Astrocyte of the hippocampus (primary cell): Measurements from ENCODE around the gene SSBP4.
A peak's percentile ranks its signal among the peaks of the same experiment; 100 is the strongest.

Source experiments
- DNase-seq: peaks from one replicate; pipeline ENCODE4 v3.0.0; 2011; ENCODE audit warnings: low read depth, low spot score

Gene SSBP4

DNA sequence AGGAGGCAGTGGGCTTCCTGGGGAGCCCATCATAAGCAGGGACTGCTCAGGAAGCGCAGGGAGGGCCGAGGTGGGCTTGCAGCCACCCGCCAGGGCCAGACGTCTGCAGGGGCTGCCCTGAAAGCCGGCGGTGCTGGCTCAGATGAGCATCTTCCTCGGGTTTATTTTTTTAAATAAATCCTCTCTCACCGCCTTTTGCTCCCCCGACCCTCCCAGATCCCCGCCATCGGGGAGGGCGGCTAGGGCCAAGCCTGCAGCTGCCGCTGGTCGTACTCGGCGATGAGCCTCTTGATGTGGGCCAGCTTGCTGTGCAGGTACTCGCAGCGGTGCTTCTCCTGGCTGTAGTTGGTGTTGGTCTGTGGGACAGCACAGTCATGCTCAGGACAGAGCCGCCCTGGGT lies 25.3 kb downstream of the SSBP4 start:
- no peak for DNase-seq

DNA sequence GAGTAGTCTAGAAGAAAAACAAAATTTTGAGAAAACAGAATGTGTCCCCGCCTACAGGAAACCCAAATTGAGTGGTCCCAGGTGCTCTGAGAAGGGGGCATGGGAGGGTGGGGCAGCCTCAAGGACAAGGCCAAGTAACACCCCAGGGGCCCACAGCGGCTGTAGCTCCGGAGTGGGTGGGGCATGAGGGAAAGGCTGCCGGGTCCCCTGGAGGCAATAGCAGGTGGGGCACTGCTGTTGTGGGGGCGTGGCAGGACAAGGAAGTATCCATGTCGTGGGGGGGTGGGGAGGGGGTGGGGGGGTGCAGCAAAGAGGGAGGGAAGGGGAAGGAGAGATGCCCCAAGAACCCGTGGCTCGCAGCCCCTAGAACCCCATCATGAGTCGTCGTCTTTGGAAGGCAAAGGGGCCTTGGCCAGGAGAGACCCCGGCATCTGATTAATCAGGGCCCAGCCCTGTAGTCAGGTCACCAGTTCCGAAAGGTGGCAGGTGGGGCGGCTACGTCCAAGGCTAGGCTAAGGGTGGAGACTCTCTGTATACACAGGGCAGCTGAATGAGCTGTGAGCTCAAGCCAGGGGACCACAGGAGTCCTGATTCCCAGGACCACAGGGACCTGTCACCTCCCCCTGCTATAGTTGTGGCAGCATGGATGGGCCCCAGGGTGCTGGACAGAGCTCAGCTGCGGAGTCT lies 26.2 kb downstream of the SSBP4 start:
- DNase-seq = no peak

DNA sequence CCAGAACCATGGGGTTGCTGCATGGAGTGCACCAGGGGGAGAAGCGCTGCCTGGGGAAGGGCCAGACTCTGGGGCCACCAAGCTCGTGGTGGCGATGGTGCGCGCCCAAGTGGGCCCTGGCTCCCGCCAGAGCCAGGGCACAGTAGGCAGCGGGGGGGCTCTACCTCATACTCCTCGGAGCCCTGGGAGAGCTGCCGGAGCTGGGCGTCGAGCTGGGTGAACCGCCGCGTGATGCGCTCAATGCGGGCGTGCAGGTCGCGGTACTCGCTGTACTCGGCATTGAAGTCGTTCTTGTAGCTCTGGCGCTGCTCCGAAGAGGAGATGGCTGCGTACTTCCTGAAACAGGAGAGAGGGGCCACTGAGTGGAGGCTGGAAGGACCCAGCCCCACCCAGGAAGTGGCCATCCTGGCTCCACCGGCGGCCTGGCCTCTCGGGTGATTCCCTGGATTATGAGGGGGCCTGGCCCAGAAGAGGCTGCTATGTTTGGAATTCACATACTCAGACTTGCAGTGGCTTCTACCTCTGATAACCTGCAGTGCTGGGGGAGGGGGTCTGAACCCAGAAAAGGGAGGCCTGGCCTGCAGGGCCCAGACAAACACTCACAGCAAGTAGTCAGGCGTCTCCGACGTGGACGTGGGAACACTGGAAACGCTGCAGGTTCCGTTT lies 27.1 kb downstream of the SSBP4 start:
- no peak for DNase-seq

DNA sequence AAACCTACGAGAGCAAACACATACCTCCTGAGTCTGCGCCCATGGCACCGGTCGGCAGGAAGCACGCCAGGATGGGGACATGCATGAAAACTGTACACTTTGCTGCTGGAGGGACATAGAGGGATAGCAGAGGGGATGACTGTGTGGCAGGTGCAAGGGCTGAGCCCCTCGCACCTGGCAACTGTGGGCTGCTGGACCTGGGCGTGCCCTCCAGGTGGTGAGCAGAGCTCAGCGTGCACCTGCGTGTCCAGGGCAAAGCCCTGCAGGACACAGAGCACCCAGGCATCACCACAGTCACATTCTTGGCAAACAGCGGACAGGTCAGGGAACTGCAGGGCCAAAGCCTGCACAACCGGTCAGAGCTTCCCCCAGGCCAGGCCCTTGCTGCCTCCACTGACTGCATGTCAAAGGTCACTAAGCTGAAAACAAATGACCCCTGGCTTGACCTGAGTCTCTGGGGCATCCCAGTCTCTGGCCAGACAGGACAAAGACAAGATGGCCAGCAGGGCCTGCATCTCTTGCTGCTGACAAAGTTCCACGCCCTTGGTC lies 27.7 kb downstream of the SSBP4 start:
- DNase-seq = no peak

DNA sequence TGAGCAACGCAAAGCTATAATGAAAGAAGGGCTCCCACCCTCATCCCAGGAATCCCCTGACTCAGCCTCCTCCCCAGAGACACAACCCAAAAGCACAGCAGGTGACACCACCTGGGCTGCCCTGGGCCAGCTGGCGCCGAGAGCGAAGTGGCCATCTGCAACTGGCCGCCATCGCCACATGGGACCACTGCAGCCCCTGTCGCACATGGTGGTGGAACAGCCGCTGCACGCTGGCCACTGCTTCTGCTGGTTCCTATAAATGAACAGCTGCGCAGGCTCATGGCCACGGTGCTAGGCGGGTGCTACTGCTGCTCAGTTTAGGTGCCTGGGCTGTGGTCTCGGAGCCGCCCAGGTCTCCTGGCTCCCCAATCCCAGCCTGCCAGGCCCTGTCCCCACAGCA lies 30.4 kb downstream of the SSBP4 start:
- no peak for DNase-seq

DNA sequence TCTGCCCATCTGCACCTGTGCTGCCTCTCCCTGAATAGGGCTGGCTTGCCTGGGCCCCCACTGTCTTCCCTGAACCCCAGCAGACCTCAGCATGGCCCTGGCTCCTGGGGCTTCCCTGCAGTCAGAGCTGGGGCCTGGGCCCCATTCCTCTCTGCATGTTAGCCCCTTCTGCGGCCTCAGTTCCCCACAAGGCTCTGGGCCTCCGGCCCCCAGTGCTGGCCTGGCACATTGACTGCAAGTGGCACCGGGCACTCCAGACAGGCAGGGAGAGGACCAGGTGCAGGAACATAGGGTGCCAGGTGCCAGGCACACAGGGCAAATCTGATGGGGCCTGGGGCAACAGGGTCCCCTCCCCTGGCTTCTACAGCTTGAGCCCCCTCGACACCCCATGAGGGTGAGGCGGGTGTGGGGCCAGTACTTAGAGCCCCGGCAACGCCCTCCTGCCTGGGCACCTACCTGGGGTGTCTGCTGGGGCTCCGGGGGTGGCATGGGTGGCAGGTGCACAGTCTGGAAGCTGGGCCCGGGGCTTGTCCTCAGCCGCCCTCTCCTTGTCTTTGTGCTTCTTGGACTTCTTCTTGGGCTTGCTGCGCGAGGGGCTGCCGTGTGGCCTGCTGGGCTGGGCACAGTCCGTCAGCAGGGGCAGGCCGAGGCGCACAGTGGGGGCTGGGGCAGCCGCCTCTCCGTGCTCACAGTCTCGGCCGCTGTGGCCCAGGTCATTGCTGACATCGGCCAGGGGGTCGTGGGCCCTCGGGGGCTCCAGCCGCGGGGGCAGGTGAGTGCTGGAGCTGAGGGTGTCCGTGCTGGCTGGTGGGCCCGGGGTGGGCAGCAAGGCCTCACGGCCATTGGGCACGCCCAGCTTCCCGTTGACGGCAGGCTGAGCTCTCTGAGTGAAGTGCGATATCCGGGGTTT lies 31.1 kb downstream of the SSBP4 start:
- no peak for DNase-seq

DNA sequence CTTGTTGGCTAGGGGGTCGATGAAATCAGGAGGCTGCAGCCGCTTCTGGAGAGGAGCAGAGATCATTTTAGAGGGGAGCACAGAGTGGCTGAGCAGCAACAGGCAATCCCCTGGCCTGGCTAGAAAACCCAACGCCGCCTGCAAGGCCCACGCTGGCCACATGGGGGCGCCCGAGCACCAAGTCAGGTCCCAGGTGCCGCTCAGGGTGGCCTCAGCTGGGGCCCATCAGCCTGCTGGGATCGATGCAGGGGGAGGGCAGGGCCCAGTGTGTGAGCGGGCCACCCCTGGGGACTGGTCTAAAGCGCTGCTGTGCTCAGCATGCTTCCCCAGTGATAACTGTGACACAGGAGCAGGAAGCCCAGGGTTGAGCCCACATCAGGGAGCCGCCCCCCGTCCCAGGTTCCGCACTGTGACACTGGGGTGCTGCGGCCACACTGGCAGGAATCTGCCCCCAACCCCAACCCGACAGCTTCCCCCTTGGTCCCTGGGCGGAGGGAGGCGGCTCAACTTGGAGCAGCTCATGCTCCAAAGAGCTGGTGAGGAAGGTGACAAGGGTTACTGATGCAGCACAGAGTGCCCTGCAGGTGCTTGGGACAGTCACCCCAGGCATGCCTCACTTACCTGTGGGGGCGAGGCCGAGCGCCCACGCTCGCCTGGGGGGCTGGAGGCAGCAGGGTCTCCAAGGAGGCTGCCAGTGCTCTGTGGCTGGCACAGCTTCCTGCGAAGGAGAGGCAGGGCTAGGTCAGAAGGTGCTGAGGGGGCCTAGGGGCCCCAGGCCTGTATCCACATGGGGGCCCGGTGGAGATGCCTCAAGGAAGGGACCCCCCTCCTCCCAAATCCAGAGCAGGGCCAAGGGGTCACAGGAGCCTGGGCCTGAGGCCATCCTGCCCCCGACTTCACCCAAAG lies 32.0 kb downstream of the SSBP4 start:
- peak; percentile 88 for DNase-seq

DNA sequence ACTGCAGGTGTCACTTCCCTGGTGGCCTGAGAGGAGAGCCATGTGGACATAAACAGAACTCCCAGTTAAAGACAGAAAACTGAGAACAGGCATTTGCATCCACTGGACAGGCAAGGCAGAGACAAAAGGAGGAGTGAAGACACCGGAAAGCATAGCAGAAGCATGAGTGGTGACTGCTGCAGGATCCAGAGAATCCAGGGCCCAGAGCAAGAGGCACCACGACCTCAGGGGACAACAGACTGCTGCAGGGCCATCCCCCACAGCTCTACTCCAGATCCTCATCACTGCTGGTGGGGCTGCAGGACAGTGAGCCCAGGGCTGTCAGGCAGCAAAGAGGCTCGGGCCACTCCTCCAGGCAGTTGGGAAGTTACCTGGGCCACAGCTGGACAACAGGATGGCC lies 33.2 kb downstream of the SSBP4 start:
- no peak for DNase-seq

DNA sequence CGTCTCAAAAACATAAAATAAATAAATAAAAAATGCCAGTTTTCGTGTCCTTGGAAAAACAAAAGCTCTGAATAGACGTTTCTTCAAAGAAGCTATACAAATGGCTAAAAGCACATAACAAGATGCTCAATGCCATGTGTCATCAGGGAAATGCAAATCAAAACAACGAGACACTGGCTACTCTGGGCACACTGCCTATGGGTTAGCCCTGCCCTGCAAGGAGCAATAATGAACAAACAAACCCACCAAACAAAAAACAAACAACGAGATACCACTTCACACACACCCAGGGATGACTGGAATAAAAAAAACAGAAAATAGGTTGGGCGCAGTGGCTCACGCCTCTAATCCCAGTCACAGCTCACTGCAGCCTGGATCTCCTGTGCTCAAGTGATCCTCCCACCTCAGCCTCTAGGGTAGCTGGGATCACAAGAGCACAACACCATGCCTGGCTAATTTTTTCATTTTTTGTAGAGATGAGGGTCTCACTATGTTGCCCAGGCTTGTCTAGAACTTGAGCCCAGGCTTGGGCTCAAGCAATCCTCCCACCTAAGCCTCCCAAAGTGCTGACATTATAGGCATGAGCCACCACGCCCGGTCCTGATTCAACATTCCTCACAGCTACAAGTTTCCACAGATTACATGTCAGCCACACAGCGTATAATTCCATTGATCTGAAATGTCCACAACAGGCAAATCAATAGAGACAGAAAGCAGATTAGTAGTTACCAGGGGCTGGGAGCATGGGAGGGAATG lies 34.2 kb downstream of the SSBP4 start:
- peak; percentile 70 for DNase-seq

DNA sequence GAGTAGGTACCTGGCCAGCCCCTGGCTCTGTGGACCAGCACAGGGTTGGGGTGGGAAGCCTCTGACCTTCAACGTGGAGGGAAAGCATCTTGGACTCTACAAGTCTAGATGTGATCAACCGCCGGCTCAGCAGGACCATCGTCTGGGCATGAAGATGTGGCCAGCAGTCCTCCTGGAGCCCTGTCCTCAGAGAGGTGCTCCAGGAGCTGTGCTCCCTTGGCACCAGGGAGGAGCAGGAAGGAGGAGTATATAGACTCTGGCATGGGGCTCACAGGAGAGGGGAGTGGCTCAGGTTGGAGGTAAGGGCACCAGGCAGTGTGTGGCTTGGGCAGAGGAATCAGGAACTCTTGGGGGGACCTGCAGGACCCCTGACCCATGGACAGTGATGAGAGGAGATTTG lies 37.1 kb downstream of the SSBP4 start:
- no peak for DNase-seq

DNA sequence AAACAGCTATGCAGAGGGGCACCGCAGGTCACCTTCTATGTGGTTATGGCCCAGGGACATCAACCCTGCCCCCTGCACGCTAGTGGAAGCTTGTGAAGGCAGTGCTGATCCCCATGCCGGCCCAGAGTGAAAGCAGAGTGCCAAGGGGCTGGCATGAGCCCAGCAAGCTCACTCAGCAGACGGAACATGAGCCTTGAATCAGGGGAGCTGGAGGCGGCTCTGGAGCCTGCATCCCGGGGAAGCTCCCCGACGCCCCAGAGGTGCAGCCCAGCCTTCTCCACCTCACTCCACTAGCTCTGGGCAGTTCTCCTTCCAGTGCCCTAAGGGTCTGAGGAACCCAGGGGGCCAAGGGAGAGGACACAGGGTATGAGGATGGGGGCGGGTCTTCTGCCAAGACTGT lies 37.8 kb downstream of the SSBP4 start:
- peak; percentile 72 for DNase-seq

DNA sequence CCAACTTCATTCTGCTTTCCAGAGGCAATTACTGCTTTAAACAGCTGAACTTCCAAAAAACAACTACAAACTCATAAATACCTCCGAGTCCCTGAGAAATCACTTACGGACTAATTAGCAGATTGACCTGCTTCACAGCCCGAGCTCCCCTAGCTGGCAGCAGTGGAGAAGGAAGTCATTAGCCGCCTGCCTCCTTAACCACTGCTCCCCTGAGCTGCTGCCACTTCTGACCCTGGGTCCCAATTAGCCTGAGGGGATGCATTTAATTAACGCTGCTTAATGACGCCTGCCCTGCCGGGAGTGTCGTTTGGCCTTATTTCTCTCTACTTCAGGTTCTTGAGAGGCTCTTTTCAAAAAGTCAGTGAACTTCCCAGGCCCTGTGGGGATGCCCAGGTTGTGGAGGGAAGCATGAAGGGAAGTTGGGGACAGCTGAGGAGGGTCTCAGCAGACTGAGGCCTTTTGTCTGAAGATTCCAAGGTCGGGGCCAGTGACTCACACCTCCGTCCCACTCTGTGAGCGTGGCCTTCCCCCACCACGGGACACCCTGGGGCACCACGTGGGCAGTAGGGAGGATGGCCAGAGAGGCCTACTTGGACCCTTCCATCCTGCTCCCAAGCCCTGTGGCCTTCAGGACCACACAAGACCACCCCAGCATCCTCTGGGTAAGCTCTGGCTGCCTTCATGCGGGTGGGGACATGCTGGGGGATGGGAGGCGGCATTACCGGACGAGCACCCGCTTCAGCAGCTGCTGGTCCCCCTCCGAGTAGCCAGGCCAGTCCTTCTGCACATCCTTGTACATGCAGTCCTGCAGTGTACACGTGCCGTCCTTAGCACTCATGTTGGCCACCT lies 38.5 kb downstream of the SSBP4 start:
- peak; percentile 36 for DNase-seq

DNA sequence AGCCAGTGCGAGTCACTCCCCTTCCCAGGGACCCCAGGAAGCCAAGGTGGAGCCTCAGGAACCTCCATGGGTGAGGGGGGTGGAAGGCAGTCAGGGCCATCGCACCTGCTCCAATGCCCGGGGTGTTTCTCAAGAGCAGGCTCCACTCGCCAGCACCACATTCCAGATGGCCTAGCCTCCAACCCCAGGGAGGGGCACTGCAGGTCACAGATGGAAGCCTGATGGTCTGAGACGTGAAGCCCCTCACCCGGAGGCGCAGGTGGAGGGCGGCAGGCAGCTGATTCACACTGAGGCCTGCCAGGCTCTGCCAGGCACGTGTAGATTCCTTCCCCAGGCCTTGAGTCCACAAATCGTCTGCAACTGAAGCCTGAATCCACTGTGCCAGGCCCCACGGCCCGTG lies 41.7 kb downstream of the SSBP4 start:
- DNase-seq = no peak

DNA sequence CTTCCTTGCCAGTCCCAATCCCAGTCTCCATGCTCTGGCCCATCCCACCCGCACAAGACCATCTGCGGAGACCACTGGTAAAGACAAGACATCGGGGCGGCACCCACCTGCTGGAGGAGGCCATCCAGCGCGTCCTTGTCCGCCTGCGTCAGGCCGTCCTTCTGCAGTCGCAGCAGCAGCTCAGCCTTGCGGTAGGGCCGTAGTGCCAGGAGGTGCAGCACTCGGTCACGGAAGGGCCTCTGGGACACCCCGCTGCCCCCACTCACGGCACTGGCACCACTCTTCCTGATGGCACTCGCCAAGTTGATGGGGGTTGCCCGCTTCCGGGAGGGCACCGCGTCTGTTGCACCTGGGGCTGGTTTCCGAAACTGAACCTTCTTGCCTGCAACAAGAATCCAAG lies 42.3 kb downstream of the SSBP4 start:
- no peak for DNase-seq

DNA sequence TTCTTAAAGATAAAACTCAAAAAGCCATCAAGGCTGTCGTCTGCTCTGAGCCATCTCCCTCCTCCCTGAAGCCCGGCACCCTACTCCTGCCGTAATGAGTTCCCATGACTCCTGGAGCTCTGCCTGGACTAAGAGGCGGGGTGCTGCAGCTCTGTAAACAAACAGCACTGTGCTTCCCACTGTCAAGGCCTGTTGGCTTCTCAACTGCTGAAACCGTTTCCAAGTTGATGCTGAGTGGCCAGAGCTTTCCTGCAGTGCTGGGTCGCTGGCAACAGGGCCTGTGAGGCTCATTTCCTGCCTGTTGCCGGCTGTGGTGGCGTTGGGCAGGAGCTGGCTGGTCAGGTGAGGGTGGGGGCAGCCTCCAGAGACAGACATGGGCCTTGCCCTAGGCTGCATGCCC lies 45.4 kb downstream of the SSBP4 start:
- peak; percentile 91 for DNase-seq

DNA sequence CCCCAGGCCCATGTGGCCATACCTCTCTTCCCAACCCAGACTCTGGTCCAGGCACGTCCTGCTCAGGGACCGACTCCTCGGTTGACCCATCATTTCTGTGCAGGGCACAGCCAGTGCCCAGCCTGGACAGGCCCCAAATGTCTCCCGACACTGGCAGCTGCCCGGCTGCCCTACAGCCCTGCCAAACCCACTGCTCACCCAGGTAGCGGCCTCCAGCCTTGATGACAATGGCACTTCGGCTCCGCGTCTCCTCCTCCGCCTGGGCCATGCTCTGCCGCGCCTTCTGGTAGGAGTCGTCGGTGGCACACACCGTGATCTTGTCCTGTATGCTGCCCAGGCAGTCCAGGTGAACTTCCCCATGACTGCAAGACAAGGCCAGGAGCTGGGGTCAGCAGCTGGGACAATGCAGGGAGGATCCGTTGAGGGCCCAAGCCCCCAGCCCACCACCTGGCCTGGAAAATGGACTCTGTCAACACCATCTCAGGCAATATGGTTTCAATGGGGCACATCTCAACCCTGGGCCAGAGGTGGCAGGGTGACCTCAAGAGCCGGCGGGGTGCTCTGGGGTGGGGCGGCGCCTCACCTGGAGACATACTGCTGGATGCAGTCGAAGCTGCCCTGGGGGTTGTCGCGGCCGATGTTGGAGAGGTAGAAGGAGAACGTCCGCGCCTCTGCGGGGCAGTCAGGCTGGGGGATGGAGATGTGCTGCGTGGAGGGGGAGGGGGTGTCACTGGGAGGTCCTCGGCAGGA lies 46.2 kb downstream of the SSBP4 start:
- no peak for DNase-seq

DNA sequence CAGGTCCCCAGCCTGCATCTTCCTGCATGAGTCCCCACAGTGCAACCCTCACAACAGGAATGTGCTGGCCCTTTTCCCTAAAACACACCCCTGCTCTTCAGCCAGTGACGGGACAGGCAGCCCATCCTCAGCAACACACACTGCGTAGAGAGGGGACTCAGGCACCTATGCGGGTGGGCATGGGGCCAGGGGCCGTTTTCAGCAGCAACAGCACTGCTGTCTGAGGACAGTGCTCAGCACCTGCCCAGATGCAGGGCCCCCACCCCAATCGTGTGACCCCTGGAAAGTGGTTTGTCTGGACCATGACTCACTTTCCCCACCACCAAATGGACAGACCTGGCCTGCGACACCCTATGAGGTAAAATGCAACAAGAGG lies 46.8 kb downstream of the SSBP4 start:
- no peak for DNase-seq

DNA sequence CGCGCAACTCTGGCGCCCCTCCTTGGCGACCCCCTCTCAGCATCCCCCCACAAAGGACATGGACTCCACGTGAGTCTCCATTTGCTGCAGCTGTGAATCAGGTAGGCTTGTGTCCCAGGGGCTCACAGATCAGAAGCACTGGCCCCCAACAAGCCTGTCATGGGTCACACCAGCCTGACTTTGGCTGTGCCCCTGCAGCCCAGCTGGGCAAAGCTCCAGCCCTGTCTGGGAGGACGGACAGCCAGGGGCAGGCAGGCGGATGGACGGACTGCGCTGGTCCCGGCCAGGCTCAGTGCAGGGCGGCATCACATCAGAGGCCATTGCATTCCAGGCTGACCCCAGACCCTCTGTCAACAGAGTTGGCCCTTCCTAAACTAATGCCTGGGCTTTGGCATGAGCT lies 47.2 kb downstream of the SSBP4 start:
- no peak for DNase-seq

DNA sequence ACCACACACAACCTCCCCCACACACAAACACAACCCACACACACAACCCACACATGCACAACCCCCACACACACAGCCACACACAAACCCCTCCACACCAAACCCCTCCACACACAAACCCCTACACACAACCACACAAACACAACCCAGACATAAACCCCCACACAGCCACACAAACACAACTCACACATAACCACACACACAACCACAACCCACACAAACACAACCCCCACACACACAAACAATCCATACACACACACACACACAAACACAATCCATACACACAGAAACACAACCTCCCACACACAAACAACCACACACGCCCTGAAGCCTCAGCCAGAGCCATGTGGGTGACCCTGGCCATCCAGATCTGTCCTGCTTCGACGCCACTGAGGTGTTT lies 48.8 kb downstream of the SSBP4 start:
- DNase-seq = no peak
